CD4-positive, alpha-beta T cell treated with Interleukin-4 for 1 hour (primary cell): ENCODE results near the gene KNOP1.

Experiments
- DNase-seq, 2 donors: peaks; one replicate each; pipeline ENCODE4 v3.0.0-alpha.2; 2020 to 2022

The KNOP1 gene, protein sequence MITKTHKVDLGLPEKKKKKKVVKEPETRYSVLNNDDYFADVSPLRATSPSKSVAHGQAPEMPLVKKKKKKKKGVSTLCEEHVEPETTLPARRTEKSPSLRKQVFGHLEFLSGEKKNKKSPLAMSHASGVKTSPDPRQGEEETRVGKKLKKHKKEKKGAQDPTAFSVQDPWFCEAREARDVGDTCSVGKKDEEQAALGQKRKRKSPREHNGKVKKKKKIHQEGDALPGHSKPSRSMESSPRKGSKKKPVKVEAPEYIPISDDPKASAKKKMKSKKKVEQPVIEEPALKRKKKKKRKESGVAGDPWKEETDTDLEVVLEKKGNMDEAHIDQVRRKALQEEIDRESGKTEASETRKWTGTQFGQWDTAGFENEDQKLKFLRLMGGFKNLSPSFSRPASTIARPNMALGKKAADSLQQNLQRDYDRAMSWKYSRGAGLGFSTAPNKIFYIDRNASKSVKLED

DNA sequence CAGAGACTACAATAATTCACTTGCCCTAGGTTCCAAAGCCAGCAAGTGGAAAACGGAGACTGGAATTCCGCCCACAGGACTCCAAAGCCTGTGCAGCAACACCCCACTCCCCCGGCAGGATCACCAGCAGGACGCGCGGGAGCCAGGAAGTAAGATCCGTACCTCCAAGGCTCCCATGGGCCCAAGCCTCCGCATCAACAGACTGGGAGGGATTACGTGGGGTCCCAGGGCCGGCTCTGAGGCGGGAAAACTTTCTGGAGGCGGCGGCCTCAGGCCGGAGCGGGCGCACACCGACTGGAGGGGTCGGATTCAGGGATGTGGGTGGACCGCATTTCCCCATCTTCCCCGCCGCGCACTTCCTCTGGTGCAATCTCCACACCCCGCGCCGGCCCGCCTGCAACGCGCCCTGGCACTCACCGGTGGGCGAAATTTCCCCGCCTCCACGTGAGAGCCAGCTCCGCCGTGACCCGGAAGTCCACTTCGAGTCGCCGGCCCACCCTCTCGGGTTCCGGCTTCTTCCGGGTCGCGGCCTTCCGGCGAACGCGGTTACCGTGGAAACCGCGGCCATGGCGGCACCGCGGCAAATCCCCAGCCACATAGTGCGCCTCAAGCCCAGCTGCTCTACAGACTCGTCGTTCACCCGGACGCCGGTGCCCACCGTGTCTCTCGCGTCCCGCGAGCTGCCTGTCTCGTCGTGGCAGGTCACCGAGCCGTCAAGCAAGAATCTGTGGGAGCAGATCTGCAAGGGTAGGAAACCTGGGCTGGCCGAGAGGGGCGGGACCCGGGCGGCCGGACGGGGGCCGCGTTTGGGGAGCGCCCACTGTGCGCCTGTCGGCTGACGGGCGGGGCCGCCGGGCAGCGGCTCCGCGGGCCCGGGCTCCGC, at the start of gene KNOP1, which contains the start of gene IQCK:
TSS of gene KNOP1 (minus strand) at position 487 of the 883 bp plus-strand sequence. CDS start 3,192 bp downstream, outside the sequence.
TSS of gene IQCK (plus strand) at position 531 of the 883 bp plus-strand sequence. CDS start at position 567, 36 bp downstream.
- DNase-seq: peak; percentile 91

DNA sequence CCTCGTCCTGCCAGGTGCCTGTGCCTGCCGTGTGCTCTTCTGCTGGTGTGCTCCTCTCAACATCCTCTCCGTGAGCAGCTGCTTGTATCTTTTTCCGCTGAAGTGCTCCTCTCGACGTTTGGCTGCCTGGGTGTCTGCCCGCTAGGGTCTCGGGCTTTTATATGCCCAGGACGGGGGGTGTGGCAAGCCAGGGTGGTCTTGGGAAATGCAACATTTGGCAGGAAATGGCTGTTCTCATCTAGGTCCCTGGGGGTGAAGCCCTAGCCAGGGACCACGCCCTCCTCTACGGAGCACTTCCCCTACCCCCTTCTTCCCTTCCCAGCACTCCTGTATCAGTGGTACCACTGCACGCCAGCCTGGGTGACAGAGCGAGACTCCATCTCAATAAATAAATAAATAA, 49.5 kb upstream of the KNOP1 start:
- no peak for DNase-seq

DNA sequence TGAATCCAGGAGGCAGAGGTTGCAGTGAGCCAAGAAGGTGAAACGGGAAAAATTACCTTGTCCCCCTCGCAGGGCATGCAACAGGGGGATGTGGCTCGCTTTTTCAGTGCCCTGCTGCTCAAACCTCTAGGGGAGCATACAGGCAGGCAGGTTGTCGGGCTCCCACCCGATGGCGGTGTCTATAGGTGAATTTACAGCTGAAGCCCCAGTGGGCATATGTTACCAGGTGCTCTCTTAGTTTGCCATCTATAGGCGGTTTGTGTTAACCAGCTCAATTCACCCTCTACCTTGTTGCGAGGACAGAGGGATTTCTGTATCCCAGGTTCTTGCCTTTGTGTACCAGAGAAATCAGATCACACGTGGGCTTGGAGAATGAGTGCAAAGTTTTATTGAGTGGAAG, 49.0 kb upstream of the KNOP1 start:
- DNase-seq: no peak

DNA sequence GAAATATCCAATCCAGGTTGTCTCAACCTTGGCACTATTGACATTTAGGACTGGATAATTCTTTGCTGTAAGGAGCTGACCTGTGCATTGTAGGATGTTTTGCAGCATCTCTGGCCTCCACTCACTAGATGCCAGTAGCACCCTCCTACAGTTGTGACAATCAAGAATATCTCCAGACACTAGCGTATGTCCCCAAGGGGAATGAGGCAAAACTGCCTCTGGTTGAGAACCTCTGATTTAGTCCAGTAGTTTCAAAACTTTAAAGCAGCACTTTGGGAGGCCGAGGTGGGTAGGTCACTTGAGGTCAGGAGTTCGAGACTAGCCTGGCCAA, 48.5 kb upstream of the KNOP1 start:
- DNase-seq: no peak

DNA sequence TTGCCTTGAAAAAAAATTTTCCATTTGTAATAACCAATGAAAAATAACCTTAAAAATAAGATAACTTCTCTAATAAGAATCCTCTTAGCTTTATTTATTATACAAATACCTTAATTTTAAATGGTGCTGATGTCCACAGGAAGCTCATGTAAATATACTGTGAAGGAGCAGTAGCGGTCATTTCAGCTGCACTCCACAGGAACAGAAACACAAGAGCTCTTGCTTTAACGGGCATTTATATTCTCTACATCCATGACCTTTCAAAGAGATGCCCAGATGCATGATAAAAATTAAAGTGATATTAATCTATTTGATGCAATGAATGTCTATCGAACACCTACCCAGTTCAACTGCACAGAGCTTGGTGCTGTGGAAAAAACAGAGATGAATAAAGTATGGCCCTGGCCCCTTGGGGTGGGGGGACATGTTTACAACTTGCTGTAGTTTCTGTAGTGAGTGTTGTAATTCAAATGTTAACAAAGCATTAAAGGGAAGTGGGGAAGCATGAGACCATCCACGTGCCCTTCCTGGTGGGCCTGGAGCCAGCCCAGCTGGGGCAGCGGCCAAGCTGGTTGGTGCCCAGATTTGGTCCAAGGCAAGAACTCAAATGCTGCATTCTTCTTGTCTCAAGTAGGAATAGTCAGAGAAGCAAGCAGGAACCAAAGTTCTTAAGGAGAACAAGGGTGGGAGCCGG, 48.0 kb upstream of the KNOP1 start:
- no peak for DNase-seq

DNA sequence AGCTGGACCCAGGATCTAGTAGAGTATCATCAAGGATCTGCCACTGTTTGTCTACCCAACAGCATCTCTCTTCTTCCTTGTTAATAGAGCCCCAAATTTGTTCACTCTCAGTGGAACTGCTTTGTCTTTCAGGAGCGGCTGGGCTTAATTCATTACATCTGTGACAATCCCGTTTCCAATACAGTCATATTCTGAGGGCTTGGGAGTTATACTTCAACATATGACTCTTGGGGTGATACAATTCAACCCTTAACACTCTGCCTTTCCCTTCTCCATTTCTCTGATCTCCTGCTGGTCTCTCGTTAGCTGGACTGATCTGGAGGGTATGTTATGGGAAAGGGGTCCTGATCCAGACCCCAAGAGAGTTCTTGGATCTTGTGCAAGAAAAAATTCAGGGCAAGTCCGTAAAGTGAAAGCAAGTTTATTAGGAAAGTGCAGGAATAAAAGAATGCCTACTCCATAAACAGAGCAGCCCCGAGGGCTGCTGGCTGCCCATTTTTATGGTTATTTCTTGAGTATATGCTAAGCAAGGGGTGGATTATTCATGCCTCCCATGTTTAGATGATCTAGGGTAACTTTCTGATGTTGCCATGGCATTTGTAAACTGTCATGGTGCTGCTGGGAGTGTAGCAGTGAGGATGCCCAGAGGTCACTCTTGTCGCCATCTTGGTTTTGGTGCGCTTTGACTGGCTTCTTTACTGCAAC, 42.5 kb upstream of the KNOP1 start:
- no peak for DNase-seq

DNA sequence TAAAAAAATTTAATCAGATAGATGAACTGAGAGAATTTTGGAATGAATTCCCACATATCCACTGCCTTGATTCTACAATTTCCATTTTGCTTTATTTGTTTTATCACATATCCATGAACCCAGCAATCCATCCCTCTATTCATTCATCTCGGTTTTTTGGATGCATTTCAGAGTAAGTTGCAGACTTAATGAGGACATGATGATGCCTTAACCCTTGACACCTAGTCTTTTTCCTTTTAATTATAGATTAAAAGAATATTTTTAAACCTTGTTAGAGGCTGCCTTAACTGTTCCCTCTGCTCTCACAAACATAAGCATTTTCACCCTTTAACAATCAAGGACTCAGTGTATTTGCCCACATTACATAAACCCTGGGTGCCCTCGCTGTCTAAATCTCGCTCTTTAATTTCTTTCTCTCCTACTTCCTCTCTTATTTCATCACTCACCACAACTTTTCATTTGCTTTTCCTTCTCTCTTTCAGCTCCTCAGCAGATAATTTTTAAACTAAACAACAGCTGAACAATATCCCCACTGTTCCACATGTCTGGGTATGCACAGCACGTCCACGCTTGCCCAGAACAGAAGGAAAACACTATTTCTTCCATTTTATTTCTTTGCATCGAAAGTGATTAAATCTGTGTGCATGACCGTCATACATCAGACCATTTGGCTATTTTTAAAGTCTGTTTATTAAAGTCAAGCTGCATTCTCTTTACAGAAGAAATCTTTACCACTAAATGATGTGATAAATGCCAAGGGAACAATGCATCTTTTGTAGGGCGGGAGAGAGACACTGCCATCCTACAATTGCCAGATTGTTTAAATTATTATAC, 40.0 kb upstream of the KNOP1 start:
- no peak for DNase-seq

DNA sequence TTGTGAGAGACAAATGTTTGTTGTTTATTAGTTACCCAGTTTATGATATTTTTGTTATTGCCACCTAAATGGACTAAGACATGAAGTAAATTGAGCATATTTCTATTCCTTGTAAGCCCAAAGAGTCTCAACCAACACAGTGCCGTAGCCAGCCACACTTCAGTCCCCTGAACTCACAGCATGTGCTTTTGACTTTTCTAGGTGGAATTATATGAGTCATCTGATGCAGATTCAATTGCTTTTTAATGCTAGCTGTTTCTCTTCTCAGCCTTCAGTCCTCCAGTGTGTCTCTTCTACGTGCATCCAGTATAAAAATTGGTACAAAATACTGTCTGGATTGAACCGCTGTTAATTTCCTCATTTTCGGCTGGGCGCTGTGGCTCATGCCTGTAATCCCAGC, 39.0 kb upstream of the KNOP1 start:
- DNase-seq: no peak

DNA sequence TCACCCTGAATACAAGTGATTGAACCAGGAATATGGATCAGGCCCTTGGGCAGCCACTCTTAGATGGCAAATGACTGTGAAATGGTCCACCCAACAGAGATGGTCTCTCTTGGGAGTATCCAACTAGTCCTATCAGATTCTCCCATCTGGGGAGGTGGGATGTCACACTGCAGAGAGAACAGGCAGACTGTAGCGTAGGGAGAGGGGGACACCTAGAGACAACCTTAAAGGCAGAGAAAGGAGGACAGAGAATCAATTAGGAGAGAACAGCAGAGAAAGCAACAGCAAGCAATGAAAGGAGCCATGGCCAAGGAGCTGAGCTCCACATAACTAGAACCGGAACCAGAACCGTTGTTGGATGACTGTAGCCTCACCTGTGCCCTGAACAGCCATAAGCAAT, 37.2 kb upstream of the KNOP1 start:
- no peak for DNase-seq

DNA sequence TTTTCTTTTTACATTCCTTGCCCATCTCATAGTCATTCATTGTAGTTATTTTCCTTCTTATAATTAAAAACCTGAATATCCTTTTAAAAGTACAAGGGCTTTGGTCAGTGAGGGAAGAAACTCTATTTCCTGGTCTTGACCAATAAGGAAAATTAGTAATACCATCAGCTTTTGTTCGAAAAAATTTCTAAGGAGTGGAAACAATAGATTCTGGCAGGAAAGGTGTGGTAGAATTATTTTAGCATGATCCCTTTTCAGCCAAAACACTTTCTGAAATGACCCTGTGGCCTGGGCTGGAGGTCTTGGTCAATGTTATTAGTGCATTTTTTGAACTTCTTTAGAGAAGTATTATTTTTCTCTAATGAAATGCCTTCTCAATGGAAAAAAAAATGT, 36.6 kb upstream of the KNOP1 start:
- DNase-seq: no peak

DNA sequence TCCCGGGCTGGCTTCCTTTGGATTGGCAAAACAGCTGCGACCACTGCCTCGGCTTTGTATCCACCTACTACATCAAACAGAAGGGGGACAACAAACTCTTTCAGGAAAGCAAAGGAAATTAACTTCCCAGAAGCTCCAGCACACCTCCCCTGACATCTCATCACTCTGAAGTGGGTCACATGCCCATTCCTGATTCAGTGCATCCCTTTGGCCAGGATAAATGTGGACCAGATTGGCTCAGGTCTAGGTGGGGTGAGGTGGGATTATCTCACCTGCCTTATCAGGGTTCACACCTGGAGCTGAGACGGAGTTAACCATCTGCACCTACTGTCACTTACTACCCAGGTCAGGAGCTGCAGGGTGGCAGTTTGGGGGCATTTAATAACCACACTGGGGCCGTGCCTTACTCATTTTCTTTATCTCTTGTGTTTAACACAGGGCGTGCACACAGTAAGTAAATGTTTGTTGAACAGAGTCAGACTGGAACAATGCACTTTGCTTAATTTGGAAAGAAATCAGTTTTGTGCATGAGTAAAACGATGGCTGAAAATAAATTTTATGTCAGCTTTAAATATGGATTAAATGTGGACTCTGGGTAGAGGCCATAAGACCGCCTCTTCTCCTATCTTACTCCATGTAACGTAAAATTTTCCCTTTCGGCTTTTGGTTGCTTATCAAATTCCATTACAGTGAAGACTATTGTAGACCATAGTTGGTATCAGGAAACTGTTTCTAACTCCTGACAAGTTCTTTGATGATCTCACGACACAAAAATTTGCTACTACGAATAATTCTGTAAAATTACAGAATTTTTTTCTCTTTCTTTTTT, 36.0 kb upstream of the KNOP1 start:
- DNase-seq: no peak

DNA sequence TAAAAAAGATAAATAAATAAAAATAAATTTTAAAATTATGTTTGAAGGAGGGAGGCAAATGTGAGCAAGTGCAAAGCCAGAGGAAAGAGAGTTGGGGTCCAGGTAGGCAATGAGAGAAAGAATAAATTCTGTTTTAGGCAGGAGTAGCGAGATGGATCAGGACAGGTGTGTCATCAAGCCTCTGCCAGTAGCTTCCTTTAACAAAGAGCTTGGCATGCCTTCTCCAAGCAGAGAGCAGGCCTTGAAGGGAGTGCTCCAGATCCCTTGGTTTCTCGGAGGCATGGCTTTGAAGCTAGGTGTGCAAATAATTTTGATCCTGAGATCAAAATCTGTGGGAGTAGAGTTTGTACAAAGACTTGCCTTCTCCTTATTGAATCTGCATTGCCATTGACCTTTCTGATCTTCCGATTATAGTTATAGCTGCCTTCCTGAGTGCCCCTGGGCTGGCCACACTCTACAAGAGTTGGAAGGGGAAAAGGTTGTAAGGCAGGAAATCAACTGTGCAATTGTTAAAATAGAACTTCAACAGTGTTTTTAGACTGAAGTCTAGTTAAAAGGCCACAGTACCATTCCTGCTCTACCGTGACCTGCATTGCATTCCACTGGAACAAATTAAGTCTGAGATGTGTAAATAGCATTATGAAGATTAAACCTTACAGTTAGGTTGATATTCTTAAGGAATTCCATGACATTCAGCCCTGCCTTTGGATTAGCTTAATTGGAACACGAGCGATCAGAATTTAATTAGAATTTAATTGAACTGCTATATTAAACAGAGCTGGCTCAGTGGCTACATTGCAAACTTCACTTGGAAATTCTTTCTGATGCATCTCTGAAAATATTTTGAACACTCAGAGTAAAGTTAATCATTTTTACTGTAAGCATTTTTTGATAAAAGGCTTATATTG, 33.7 kb upstream of the KNOP1 start:
- DNase-seq: no peak

DNA sequence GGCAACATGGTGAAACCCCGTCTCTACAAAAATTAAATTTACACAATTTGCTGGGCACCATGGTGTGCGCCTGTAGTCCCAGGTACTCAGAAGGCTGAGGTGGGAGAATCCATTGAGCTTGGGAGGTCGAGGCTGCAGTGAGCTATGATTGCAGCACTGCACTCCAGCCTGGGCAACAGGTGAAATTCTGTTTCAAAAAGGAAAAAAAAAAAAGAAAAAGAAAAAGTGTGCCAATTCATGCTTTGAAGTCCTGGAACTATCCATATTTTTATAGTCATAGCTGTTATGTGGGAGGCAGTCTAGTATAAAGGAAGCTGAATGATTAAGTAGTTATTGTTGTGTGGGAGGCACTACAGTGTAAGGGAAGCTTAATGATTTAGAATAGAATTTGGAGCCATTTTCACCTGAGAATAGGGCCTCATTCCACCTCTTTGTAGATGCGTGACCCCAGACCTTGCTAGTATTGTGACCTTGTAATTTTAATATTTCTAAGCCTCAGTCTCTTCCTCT, 31.6 kb upstream of the KNOP1 start:
- no peak for DNase-seq

DNA sequence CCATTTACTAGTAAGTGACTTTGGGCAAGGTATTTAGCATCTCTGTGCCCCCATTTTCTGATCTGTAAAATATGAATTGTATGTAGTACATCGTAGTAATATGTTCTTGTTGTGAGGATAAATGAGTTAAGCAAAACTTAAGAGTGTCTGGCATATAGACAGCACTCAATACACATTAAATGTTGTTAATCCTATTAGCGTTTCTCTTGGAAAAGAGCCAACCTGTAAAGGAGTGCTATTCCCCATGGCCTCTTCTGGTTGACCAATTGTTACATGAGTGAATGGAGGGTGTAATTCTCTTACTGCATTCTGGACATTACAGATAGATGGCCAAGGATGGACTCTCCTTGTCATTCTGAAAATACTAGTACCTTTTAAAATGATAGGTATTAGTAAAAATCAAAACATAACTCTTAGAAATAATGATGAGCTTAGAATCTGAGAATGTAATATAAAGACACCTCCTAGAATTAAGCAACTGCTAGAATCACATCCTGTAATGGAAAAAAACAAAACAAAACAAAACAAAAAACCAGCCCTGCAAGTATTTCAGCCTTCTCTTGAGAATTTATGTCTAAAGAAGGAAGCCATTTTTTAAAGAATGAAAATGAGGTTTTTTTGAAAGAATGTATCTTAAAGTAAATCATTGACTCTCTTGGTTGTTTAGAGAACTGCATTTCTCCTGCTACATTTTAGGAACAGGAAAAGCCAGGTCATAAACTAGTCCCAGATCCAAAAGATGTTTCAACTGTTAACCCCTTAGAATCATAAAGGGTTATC, 30.6 kb upstream of the KNOP1 start:
- no peak for DNase-seq

DNA sequence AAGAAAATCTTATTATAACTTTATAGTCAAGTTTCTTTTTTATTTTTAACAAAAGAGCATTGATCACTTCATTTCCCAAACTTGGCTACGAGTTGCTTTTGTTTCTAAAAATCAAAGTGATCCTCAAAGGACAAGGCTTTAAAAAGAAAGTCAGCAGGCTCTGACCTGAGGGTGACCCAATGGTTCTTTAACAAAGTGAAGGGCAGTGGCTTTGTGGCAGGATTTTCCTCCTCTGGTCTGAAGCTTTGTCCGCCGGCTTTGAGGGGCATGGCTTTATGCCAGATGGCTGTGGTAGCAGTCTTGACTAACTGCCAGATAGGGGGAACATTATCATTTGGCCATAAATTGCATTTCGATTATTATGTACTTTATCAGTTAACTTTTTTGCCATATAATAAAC, 28.5 kb upstream of the KNOP1 start:
- DNase-seq: no peak

DNA sequence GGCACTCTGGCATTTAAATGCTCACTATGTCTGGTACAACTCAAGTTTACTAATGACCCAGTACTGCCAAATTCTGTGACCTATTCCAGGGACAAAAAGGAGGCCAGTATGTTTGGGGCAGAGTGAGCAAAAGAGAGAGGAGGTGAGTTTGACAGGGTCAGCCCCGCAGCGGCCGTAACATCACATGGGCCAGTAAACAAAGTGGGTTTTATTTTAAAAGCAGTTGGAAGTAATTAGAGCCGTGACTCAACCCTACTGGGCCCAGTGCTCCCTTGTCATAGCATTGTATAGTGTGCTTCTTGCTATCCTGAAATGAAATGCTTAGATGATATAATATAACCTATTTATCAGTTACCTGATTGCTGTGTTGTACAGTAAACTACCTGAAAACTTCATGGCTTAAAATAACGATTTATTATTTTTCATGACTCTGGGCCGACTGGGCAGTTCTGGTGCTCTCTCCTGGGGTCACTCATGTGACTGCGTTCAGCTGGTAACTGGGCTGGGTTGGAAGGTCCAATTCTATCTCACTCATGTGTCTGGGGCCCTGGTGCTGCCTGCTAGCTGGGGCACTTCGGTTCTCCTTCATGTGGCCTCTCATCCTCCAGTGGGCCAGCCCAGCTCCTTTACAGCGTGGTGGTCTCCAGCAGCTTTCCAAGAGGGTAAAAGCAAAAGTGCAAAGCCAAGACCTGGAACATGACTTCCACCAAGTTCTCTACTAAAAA, 27.4 kb upstream of the KNOP1 start:
- no peak for DNase-seq

DNA sequence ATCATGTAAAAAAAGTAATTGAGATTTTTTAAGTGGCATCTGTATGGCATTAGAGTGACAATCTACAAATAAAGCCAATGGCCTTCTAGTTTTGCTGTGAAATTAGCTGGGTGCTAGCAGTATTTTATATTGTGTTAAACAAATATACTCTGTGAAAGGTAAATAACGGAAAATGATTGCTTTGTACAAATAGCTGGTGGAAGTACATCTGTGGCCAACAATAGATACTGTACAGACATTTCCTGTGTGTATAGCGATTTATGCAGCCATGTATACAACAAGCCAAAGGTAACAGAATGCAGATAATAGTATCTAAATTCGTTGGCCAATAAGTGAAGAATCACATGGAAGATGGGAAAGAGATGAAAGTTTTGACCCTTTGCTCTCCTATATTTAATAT, 26.6 kb upstream of the KNOP1 start:
- DNase-seq: no peak

DNA sequence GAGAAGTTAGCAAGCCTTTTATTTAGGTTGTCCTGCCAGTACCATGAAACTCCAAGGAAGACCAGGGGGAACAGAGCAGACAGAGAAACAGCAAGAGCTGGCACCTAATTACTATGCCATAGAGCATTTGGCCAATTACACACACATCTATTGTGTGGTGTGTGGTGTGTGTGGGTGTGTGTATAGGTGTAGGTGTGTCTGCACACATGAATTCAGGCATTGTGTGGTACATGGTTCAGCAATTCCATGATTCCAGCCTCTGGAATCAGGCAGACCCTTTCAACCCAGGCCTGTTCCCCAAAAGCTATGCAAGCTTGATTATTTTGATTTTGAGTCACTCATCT, 25.8 kb upstream of the KNOP1 start:
- no peak for DNase-seq
